HEK293 (cell line): ENCODE results near the gene MED13L.
A peak's percentile ranks its signal among the peaks of the same experiment; 100 is the strongest.

Experiments
- CTCF ChIA-PET: fragments of 350-600 bp; formaldehyde crosslinking; extraction: SDS; loops from one replicate; lab custom pipeline; 2021; ENCODE audit warnings: antibody characterized with exemption; lab: Yijun Ruan, JAX
- POLR2A ChIA-PET: fragments of 300-600 bp; formaldehyde crosslinking; extraction: SDS; loops from one replicate; lab custom pipeline; 2020; ENCODE audit warnings: antibody characterized with exemption, inconsistent platforms; lab: Yijun Ruan, JAX
- H3K27ac ChIP-seq: fragments of 200-500 bp; sonication (Bioruptor generic); 2 replicates; pipeline ENCODE4 v1.5.1; 2014; ENCODE audit warnings: low read depth, low read length, control low read depth, inconsistent platforms; ENCODE audit errors: extremely low read depth
- H3K36me3 ChIP-seq, 2 experiments: fragments of 200-500 bp in 1 of 2; sonication (Bioruptor generic) in 1 of 2; 1 replicate in 1 of 2; 2 replicates in 1 of 2; pipeline ENCODE4 v1.5.1; 2014 to 2017; ENCODE audit warnings: inconsistent platforms in 2 of 2, low read length in 2 of 2; ENCODE audit not compliant: control insufficient read depth in 2 of 2, insufficient read depth in 1 of 2
- H3K4me1 ChIP-seq: fragments of 200-500 bp; sonication (Bioruptor generic); 2 replicates; pipeline ENCODE4 v1.5.1; 2014; ENCODE audit warnings: mild to moderate bottlenecking, low read length, inconsistent platforms; ENCODE audit not compliant: control insufficient read depth, insufficient read depth
- H3K4me3 ChIP-seq: 2 replicates; pipeline ENCODE4 v1.5.1; 2011; ENCODE audit warnings: low read depth, mild to moderate bottlenecking, control low read depth, low read length, moderate library complexity
- H3K9me3 ChIP-seq: fragments of 200-500 bp; sonication (Bioruptor generic); 2 replicates; pipeline ENCODE4 v1.5.1; 2014; ENCODE audit warnings: low read depth, low read length, inconsistent platforms; ENCODE audit not compliant: control insufficient read depth, insufficient read depth
- AEBP2 ChIP-seq: fragments of 450-650 bp; formaldehyde crosslinking; IDR thresholded peaks from 2 replicates; pipeline ENCODE4 v1.5.1; 2016; ENCODE audit warnings: missing biosample characterization, missing genetic modification characterization, borderline replicate concordance
- FEZF1 ChIP-seq: fragments of 450-650 bp; formaldehyde crosslinking; IDR thresholded peaks from 2 replicates; pipeline ENCODE4 v1.5.1; 2016; ENCODE audit warnings: missing biosample characterization, missing genetic modification characterization
- HOXC10 ChIP-seq: sonication (generic); formaldehyde crosslinking; IDR thresholded peaks from 2 replicates; pipeline ENCODE4 v1.8.1; 2023; ENCODE audit warnings: mild to moderate bottlenecking, missing genetic modification reagents
- MZF1 ChIP-seq: fragments of 450-650 bp; formaldehyde crosslinking; IDR thresholded peaks from 2 replicates; pipeline ENCODE4 v1.5.1; 2017; ENCODE audit warnings: missing biosample characterization, missing genetic modification characterization, borderline replicate concordance
- OSR2 ChIP-seq: fragments of 450-650 bp; formaldehyde crosslinking; IDR thresholded peaks from 2 replicates; pipeline ENCODE4 v1.5.1; 2016; ENCODE audit warnings: missing biosample characterization, missing genetic modification characterization
- SCRT1 ChIP-seq: fragments of 450-650 bp; formaldehyde crosslinking; IDR thresholded peaks from 2 replicates; pipeline ENCODE4 v1.5.1; 2016; ENCODE audit warnings: missing biosample characterization, missing genetic modification characterization, borderline replicate concordance
- YY1 ChIP-seq: fragments of 450-650 bp; formaldehyde crosslinking; IDR thresholded peaks from 2 replicates; pipeline ENCODE4 v1.5.1; 2018; ENCODE audit warnings: missing biosample characterization, missing genetic modification characterization
- ZFP3 ChIP-seq: fragments of 450-650 bp; formaldehyde crosslinking; IDR thresholded peaks from 2 replicates; pipeline ENCODE4 v1.5.1; 2016; ENCODE audit warnings: low read depth, missing biosample characterization, missing genetic modification characterization
- ZNF121 ChIP-seq: fragments of 450-650 bp; formaldehyde crosslinking; IDR thresholded peaks from 2 replicates; pipeline ENCODE4 v1.5.1; 2016; ENCODE audit warnings: missing biosample characterization, missing genetic modification characterization
- ZNF148 ChIP-seq: fragments of 450-650 bp; formaldehyde crosslinking; IDR thresholded peaks from 2 replicates; pipeline ENCODE4 v1.5.0; 2017; ENCODE audit warnings: missing biosample characterization, missing genetic modification characterization, borderline replicate concordance
- ZNF155 ChIP-seq: fragments of 450-650 bp; formaldehyde crosslinking; IDR thresholded peaks from 2 replicates; pipeline ENCODE4 v1.5.1; 2016; ENCODE audit warnings: missing biosample characterization, missing genetic modification characterization
- ZNF184 ChIP-seq: fragments of 450-650 bp; IDR thresholded peaks from 2 replicates; pipeline ENCODE4 v1.5.1; 2018; ENCODE audit warnings: missing biosample characterization, mild to moderate bottlenecking, missing genetic modification characterization
- ZNF19 ChIP-seq: fragments of 450-650 bp; formaldehyde crosslinking; IDR thresholded peaks from 2 replicates; pipeline ENCODE4; 2016; ENCODE audit warnings: missing biosample characterization, missing genetic modification characterization, low read depth
- ZNF354C ChIP-seq: fragments of 450-650 bp; formaldehyde crosslinking; IDR thresholded peaks from 2 replicates; pipeline ENCODE4 v1.5.1; 2016; ENCODE audit warnings: missing biosample characterization, missing genetic modification characterization, low read depth, borderline replicate concordance
- ZNF488 ChIP-seq: fragments of 450-650 bp; formaldehyde crosslinking; IDR thresholded peaks from 2 replicates; pipeline ENCODE4 v1.5.1; 2016; ENCODE audit warnings: missing biosample characterization, missing genetic modification characterization
- ZNF529 ChIP-seq: fragments of 450-650 bp; formaldehyde crosslinking; IDR thresholded peaks from 2 replicates; pipeline ENCODE4 v1.5.1; 2017; ENCODE audit warnings: missing genetic modification characterization, missing biosample characterization; ENCODE audit not compliant: insufficient replicate concordance
- ZNF624 ChIP-seq: fragments of 450-650 bp; formaldehyde crosslinking; IDR thresholded peaks from 2 replicates; pipeline ENCODE4 v1.5.1; 2017; ENCODE audit warnings: missing biosample characterization, missing genetic modification characterization
- ZNF654 ChIP-seq: fragments of 450-650 bp; formaldehyde crosslinking; IDR thresholded peaks from 2 replicates; pipeline ENCODE4 v1.5.1; 2016; ENCODE audit warnings: low read depth, missing biosample characterization, missing genetic modification characterization
- TF ChIP-seq, protein P1 (sequence below): fragments of 450-650 bp; formaldehyde crosslinking; IDR thresholded peaks from 2 replicates; pipeline ENCODE4 v1.5.1; 2016; ENCODE audit warnings: missing biosample characterization, missing genetic modification characterization
- TF ChIP-seq, protein P2 (sequence below): fragments of 450-650 bp; formaldehyde crosslinking; IDR thresholded peaks from 2 replicates; pipeline ENCODE4 v1.5.1; 2016; ENCODE audit warnings: missing biosample characterization, missing genetic modification characterization

Gene MED13L

DNA sequence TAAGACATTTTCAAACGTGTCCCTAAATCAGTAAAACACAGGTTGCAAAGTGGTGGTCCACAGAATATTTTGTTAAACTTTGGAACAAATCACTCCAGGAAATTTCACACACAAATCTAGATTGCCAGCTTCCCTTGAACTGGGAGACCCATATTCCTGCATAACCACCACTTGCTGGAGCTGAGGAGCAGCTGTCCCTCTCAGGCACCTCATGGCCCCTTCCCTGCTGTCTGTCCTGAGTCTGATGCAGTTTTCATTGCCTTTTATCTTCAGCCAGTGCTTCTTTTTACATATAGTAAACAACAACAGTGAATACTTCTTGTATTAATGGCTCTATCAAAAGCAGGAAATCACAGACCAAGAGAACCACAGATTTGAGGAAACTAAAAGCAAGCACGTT lies 289.3 kb downstream of the MED13L start (continued):
- no peak for TF ChIP-seq ZNF488 (tag by site-specific recombination)
- no peak for TF ChIP-seq ZNF529

- POLR2A ChIA-PET: no interaction called here
- Histone ChIP-seq H3K36me3 (peaks cover 13 to 58% of the 10 kb centered on the region in 2 experiments; a peak in 2 of 3 replicates), H3K4me3 (no peak overlapping the region), H3K4me1 (peaks cover 14% of the 10 kb centered on the region), H3K9me3 (no peaks in the 10 kb centered on the region), H3K27ac (no peak overlapping the region)
- TF ChIP-seq ZNF19 (no peak), MZF1 (tag by site-specific recombination) (0 out of 2 replicates have a peak, but pooled peaks have one; percentile 13), FEZF1 (tag by site-specific recombination) (peak; percentile 57), OSR2 (tag by site-specific recombination) (peak; percentile 32; the same call in 1 of the 2 replicates), AEBP2 (tag by site-specific recombination) (no peak)
- CTCF ChIA-PET: interaction anchor here (1.3 kb wide), 1 partner anchor 14 kb away, joined by 5 read pairs; no protein-coding TSS in a partner anchor
Measured at GRCh38 chr12:115984616-115985015, 292.9 kb downstream of the MED13L start.

DNA sequence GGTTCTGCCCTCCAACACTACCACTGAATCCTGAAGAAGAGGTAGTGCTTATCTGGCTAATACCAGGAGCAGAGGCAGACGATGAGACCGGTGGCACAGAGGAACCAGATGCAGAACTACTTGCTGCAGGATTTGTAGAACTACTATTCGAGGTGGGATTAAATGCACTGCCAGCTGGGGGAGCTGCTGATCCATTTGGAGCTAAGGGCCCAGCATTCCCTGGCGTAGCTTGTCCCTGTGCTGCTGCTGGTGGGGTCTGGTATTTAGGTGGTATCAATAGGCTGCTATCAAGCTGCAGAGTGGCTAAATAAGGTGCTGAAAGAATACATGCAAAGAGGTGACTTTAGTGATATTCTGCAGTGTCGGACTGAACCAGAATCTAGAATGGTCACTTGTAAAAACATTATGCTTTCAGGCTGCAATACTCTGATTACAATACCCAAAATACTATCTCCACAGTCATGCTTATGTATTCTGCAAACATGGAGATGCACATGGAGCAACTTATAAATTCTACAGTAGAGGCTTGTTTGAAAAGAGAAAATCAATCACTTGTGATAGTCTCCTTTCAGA lies 294.2 kb downstream of the MED13L start:
- Histone ChIP-seq H3K4me1 (peaks cover 8% of the 10 kb centered on the region), H3K9me3 (no peaks in the 10 kb centered on the region)
- peak; percentile 57 for TF ChIP-seq ZNF654
- TF ChIP-seq, protein P1, sequence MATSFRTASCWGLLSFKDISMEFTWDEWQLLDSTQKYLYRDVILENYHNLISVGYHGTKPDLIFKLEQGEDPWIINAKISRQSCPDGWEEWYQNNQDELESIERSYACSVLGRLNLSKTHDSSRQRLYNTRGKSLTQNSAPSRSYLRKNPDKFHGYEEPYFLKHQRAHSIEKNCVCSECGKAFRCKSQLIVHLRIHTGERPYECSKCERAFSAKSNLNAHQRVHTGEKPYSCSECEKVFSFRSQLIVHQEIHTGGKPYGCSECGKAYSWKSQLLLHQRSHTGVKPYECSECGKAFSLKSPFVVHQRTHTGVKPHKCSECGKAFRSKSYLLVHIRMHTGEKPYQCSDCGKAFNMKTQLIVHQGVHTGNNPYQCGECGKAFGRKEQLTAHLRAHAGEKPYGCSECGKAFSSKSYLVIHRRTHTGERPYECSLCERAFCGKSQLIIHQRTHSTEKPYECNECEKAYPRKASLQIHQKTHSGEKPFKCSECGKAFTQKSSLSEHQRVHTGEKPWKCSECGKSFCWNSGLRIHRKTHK (tag by site-specific recombination): no peak
- TF ChIP-seq ZNF184: no peak
- TF ChIP-seq ZFP3 (tag by site-specific recombination): no peak
- TF ChIP-seq, protein P2, sequence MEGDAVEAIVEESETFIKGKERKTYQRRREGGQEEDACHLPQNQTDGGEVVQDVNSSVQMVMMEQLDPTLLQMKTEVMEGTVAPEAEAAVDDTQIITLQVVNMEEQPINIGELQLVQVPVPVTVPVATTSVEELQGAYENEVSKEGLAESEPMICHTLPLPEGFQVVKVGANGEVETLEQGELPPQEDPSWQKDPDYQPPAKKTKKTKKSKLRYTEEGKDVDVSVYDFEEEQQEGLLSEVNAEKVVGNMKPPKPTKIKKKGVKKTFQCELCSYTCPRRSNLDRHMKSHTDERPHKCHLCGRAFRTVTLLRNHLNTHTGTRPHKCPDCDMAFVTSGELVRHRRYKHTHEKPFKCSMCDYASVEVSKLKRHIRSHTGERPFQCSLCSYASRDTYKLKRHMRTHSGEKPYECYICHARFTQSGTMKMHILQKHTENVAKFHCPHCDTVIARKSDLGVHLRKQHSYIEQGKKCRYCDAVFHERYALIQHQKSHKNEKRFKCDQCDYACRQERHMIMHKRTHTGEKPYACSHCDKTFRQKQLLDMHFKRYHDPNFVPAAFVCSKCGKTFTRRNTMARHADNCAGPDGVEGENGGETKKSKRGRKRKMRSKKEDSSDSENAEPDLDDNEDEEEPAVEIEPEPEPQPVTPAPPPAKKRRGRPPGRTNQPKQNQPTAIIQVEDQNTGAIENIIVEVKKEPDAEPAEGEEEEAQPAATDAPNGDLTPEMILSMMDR (tag by site-specific recombination): peak; percentile 41
- no peak for TF ChIP-seq HOXC10
- TF ChIP-seq, all 188 proteins: peak for 2
- CTCF ChIA-PET: interaction anchor here (0.6 to 1.9 kb wide), 9 partner anchors 8 to 1310 kb away, joined by 3 to 5 read pairs (median 4); no protein-coding TSS in a partner anchor
- POLR2A ChIA-PET: no interaction called here
- peaks cover 13 to 64% of the 10 kb centered on the region in 2 experiments; a peak in 2 of 3 replicates for H3K36me3 ChIP-seq
- no peak overlapping the region for H3K4me3 ChIP-seq
- H3K27ac ChIP-seq: no peak overlapping the region

DNA sequence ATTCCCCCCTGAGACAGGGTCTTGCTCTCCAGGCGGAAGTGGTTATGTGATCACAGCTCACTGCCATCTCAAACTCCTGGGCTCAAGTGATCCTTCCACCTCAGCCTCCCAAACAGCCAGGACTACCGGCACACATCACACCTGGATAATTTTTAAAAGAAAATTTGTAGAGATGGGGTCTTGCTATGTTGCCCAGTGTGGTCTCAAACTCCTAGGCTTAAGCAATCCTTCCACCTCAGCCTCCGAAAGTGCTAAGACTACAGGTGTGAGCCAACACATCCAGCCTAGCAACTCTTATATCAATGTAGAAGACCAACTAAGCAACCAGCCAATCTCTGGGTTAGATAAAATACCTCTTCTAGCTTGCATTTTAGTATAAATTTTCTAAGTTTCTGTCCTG lies 297.2 kb downstream of the MED13L start:
- no peak overlapping the region for H3K27ac ChIP-seq
- POLR2A ChIA-PET: no interaction called here
- H3K4me1 ChIP-seq: peaks cover 8% of the 10 kb centered on the region
- CTCF ChIA-PET: interaction anchor here (1.5 kb wide), 1 partner anchor 17 kb away, joined by 5 read pairs; no protein-coding TSS in a partner anchor
- peaks cover 17 to 50% of the 10 kb centered on the region in 2 experiments for H3K36me3 ChIP-seq
- no peaks in the 10 kb centered on the region for H3K9me3 ChIP-seq
- no peak overlapping the region for H3K4me3 ChIP-seq
- TF ChIP-seq ZNF624 (tag by site-specific recombination): no peak
- no peak for TF ChIP-seq ZNF529
- no peak for TF ChIP-seq ZNF155
- no peak for TF ChIP-seq ZNF148 (tag by site-specific recombination)
- TF ChIP-seq SCRT1 (tag by site-specific recombination): no peak
- no peak for TF ChIP-seq ZNF354C (tag by site-specific recombination)
- TF ChIP-seq YY1 (tag by site-specific recombination): no peak
- TF ChIP-seq ZNF121 (tag by site-specific recombination): peak; percentile 63; the same call in 1 of the 2 replicates
